Stimulated activated CD8-positive, alpha-beta memory T cell treated with anti-CD3 and anti-CD28 coated beads, Interleukin-12 subunit alpha, Interleukin-12 subunit beta, amount 100 ng/mL, for 24 hours (primary cell): Measurements from ENCODE around the gene ADGRB3.
"Not testable (repeated sequence)": the region's sequence is repeated elsewhere in the genome, so short reads cannot be mapped to it uniquely, and the experiment has no call there.

Source experiments
- DNase-seq: peaks from one replicate; pipeline ENCODE4 v3.0.0-alpha.2; 2020; ENCODE audit errors: extremely low read depth

ADGRB3 gene

DNA sequence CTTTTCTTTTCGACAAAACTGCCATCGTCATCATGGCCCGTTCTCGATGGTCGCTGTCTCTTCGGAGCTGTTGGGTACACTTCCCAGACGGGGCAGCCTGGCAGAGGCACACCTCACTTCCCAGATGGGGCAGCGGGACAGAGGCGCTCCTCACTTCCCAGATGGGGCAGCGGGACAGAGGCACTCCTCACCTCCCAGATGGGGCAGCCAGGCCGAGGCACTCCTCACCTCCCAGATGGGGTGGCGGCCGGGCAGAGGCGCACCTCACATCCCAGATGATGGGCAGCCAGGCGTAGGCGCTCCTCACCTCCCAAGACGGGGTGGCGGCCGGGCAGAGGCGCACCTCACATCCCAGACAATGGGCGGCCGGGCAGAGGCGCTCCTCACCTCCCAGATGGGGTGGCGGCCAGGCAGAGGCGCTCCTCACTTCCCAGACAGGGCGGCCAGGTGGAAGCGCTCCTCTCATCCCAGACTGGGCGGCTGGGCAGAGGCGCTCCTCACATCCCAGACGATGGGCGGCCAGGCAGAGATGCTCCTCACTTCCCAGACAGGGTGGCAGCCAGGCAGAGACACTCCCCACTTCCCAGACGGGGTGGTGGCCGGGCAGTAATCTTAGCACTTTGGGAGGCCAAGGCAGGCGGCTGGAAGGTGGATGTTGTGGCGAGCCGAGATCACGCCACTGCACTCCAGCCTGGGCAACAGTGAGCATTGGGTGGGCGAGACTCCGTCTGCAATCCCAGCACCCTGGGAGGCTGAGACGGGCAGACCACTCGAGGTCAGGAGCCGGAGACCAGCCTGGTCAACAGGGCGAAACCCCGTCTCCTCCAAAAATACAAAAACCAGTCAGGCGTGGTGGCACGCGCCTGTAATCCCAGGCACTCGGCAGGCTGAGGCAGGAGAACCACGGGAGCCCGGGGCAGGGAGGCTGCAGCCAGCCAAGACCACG, 486.7 kb downstream of the ADGRB3 start:
- not testable (repeated sequence) for DNase-seq

DNA sequence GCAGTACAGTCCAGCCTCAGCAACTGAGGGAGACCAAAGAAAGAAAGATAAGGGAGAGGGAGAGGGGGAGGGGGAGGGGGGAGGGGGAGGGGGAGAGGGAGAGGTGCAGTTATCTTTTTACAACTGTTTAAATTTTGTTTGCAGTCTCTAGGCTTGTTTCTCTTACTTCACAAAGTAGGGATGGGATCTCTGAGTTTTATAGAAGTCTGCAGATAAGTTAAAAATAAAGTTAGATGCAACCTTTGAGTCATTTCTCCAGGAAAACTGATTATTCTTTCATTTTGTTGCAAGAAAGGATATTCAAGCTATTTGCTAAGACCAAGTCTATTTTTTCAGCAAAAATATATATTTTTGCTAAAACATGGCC, 487.3 kb downstream of the ADGRB3 start:
- DNase-seq = no peak

- no peak for DNase-seq
These were observed 493.3 kb downstream of the ADGRB3 start for GRCh38 chr6:69128411-69128810.

DNA sequence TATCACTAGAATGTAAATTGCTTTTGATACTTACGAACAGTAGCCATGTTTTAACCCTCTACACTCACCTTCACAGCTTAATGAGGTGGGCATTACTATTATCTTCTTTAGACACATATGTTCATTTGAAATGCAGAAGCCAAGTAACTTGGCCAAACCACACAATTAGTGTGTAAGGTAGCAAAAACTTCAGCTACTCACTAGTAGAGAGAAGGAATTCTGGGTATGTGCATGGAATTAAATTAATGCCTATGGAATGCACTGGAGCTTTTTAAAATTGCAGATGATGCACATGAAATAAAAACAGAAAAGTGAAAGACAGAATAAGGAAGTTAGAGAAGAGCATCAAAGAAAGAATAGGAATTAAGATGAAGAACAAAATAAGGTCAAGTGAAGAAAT, 494.0 kb downstream of the ADGRB3 start:
- DNase-seq = no peak

DNA sequence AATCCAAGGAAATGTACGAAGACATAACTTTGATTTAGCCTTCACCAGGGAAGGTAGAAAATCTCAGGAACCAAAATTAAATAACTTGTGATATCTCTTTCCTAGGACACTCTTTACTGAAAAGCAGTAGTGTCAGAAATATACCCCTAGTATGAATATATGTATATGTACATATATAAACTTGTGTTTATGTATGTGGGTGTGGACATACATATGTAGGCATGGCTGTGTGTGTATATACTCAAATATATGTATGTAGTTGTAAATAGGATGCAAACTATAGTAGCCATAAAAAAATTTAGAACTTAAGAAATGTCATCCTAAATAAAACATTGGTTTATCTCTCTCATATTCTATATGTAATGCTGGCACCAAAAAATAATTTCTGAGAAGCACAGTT, 500.8 kb downstream of the ADGRB3 start:
- DNase-seq = no peak

DNA sequence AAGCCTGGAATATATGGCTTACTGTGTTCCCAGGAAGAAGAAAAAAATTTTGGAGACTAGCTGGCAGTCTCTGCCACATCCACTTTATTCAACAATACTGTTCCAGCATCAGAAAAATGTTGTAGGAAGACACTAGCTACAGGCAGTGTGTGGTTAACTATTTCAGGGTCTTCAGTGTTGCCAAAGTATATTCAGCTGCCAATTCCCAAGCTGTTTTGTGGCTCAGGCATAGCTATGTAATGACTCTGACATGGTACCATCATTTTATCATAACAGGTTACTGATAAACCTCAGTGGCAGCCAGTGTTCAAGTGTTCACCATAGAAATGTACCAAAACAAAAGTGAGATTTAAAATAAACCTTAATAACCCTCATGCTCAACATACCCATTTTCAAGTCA, 503.1 kb downstream of the ADGRB3 start:
- no peak for DNase-seq

DNA sequence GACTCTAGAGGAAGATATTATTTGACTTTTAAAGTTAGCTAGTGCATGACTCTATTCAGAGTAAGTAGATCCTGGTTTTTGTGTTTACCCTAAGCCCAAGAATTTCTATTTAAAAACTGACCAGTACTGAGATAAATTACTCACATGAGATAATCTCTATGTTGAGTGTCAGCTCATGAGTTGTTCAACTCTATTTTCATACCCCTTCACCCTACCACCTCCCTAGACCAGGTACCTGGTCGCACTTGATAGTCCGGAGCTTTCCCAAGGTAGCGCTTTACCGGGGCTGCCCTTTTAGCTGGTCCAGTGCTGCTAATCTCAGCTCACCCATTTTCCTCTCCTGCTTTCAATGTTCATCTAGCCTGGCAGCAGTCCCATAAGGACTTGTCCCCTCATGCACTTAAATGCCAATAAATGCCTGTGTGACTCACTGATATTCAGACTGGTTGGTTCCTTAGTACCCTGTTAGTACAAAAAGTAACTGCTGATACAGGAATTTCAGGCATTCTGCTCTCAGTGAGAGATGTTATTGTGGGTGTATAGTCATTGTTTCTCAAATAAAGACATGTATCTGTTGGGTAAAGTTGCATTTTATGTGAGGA, 503.9 kb downstream of the ADGRB3 start:
- DNase-seq = no peak

GRCh38 chr6:69145062-69145461, 510.0 kb downstream of the ADGRB3 start:
- no peak for DNase-seq

DNA sequence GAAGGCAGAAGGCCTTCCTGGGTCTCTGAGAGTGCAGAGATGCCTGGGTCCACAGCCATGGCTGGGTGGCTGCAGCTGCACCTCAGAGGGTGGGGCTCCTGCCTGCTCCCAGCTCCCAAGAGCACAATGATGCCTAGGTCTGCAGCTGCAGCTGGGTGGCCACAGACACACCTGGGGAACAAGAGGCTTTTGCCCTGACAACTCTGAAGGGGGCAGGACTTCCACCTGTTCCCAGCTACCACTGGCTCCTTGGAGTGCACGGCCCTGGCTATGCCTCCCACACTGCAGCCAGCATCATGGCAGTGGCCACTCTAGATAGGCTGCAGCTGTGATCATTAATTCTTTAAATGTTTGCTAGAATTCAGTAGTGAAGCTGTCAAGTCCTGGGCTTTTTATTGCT, 511.3 kb downstream of the ADGRB3 start:
- no peak for DNase-seq

DNA sequence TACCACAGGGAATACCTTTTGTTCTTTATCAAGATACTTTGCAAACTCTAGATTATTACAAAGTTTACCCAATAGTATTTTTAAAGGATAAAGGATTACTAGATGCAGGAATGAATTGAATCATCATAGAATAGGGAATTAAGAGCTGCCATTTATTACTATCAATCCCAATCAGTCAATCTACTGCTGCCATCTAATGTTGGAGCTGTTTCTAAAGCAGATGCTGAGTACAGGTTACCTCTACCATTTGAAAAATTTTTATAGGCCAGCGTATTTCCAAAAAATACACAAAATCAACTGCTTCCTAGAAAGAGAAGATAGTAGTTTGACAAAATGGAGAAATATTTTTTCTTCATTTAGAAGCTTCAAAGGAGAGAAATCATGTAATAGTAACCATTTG, 520.4 kb downstream of the ADGRB3 start:
- DNase-seq = no peak

DNA sequence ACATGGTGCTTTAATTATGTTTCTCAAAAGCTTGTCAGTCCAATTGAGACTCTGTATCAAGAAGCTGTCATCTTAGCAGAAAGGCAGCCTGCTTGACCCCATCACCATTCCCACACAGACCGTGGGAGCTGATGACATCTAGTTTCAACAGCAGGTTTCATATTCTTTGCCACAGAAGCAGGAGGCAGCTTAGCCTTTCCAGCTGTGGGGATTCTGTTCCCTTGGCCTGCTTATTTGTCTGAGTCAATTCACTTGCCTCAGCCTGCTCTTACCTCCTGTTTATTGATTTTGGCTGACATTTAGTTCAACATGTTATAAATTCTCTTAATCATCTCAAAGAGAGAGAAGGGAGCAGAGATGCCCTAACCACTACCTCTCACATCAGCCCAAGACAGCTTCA, 527.7 kb downstream of the ADGRB3 start:
- no peak for DNase-seq

DNA sequence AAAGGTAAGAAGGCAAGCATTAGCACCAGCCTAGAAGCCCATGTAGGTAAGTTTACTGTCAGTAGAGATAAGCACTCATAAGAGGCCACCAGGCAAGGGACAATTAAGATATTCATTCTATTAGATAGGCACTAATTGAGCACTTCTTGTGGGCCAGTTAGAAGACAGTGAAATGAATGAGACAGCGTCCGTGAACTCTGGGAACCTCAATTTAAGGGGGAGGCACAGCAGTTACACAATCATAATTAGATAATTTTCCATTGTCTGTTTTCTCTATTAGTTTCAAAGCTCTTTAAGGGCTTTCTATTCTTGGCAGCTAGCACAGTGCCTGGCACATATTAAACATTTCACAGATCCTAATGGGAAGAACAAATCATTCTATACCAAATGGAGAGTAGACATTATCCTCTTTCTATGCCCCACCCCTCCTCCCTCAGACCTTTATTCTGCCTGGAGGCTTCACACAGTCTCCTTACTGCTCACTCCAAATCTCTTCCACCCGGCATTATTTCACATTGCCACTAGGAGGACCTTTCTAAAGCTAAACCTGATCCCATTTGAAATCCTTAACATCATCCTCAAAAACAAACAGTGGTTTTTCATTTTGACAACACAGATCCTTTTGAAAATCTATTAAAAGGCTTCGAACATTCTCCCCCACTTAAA, 529.6 kb downstream of the ADGRB3 start:
- no peak for DNase-seq

GRCh38 chr6:69179681-69180080, 544.6 kb downstream of the ADGRB3 start:
- no peak for DNase-seq

DNA sequence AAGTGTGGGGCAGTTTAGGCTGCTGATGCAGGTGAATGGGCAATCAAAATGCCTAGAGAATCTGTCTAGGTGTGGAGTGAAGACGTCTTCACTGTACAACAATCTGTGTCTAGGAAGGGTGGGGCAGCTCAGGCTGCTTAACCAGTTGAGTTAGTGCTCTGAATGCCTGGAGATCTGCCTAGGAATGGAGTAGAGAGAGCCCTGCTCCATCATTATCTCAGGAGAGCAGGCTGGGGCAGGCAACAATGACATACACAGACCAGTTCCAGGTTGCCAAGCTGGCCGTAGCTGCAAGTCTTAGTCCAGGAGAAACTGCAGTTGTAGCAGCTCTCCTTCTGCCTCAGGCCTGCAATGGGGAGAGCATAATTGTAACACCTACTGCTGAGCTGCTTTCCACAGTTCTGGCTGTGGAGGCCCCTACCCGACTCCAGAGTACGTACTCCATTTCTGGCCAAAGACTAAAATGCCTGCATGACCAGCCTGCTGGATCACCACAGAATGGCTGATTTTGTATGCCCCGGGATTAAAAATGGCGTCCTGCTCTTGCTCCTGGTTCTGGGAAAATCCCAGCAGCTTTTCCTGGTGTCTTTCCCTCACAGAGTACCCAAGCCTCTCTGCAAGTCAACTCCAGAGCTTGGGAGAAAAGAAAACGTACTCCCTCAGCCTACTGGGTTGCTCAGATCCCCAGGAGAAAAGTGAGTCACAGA, 545.4 kb downstream of the ADGRB3 start:
- DNase-seq = no peak

DNA sequence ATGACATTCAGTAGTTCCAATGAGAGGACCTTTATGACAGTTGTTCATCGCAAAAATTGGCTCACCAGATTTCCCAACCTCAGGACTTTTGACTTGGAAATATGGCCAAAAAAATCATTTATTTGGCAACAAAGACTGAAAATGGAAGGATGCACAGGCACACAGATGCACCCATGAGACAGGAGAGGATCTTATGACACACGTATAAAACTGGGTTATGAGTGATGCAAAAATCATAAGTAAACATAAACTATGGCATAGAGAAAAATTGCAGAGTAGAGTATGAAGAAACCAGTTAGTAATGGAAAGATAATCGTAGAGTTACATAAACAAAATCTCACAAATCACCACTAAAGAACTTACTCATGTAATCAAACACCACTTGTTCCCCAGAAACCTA, 546.9 kb downstream of the ADGRB3 start:
- DNase-seq = no peak

GRCh38 chr6:69185276-69185675, 550.2 kb downstream of the ADGRB3 start:
- DNase-seq = no peak

GRCh38 chr6:69202768-69203167, 567.7 kb downstream of the ADGRB3 start:
- no peak for DNase-seq

DNA sequence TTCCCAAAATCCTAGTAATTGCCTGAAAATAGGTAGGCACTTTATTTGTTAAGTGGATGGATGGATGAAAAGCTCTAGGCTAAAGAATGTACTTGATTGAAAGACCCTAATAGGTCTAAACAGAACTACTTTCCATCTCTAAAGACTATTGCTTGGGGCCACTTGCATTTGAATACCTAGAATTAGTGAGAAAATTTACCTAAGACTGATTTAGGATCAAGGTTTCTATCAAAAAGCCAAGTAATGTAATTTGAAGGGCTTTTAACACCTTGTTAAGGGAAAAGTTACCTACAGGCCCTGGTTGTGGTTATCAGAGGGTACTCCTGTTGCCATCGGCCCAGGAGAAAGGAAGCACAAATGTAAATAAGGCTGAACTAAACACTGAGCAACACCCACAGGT, 581.0 kb downstream of the ADGRB3 start:
- DNase-seq = no peak

DNA sequence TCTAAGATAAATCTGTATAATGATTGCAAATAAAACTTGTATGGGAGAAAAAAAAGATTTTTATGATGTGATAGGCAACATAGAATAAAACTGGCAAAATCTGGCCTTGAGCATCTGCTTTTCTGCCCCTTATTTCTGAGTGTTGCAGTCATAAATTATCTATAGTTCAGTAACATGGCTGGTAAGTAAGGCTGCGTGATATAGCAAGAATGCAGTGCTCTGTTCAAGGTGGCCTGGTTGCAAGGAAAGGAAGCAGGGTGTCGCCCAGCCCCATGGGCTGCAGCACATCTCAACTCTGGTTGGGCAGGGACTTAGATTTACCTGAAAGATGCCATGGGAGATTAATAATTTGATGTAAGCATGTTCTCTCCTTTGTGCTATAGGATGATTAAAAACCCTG, 582.3 kb downstream of the ADGRB3 start:
- no peak for DNase-seq

GRCh38 chr6:69220375-69220774, 585.3 kb downstream of the ADGRB3 start:
- DNase-seq = no peak

DNA sequence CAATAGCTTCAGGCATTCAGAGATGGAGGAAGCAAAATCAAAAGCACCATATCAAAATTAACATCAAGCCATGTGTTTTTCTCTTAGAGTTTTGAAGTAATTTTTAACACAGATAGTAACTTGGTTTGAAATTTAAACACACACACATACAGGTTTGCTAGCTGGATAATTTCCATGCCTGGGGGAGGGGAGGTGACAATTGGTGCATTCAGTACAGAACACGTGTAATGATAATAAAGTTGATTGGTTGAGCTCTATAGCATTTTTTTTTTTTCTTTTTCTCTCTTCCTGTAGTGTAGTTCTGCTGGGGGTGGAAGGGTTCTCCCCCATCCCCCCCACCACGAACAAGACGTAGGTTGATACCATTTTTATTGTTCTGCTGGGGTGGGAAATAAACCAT, 596.9 kb downstream of the ADGRB3 start:
- no peak for DNase-seq

DNA sequence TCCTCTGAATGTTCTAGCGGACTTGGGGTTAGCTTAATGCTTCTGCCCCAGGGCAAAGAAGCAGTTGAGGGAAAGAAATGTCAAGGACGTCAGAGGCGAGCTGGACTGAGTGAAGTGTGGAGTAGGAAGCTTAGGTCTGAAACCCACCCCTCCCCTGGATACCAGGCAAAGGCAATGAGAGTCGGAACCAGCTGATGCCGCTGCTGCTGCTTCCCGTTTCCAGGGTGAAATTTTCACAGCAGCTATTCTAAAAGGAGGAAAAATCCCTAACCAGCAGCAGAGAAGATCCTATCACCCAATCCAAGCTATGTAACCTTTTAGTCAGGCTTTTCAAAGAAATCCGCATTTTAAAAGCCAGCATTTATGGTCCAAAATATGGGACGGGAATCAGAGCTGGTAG, 597.4 kb downstream of the ADGRB3 start:
- DNase-seq = no peak
